GM21576 (cell line): ENCODE data around the gene HELZ.
"Not testable (repeated sequence)": the region's sequence is repeated elsewhere in the genome, so short reads cannot be mapped to it uniquely, and the experiment has no call there.

Experiments
- ATAC-seq: cut with Tn5 transposase; IDR thresholded peaks from one replicate; pipeline ENCODE4 v1.9.1; 2021; ENCODE audit warnings: mild to moderate bottlenecking, moderate library complexity; ENCODE audit not compliant: unreplicated experiment

HELZ gene

DNA sequence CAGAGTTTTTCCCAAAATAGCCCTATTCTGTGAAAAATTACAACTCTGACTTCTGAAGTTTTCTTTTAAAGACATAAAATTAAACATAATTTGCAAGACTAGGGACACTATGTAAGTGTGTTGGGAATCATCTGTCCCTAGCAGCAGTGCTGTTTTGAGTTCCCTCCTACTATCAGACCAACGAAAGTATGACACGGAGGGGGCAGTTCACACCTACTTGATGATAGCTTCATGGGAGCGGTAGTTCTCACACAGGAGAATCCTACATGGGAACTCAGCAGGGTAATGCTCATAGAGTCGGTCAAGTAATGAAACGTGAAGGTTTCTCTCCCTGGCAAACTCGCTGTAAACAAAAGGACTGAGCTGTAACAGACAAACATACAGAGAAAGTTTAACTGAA lies 96.6 kb downstream of the HELZ start:
- no peak for ATAC-seq

DNA sequence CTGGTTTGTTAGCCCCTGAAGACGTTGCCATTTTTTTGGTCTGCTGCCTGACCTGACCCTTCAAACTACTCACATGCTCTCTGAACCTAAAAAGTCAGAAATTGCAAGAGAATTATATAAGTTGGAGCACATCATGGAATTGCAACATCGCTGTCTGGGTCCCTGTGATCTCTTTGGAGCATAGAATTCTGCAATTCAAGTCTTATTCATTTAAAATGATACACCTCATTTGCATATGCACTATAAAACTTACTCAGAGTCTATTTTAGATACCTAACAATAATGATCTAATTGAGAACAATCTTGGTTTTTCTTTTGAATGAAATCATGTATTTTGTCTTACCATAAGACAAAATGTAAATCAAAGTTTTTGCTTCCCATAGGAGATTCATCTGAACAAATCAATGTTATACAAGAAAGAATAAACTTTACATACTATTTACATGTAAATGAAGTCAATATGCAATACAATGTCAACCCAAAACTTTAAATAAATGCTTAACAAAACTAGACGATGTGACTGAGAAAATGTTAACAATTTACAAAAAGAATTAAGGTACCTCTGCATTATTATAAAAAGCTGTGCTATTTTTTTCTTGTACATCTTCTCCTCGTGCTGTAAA lies 99.7 kb downstream of the HELZ start:
- no peak for ATAC-seq

DNA sequence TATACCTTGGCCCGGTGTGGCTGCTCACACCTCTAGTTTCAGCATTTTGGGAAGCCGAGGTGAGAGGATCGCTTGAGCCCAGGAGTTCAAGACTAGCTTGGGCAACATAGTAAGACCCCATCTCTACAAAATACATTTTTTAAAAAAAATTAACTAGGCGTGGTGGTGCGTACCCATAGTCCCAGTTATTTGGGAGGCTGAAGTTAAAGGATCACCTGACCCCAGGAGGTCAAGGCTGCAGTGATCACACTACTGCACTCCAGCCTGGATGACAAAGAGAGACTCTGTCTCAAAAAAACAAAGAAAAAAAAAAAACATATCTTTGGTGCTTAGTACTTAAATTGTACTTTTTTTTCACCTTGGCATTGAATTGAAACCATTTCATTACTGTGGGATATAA lies 101.7 kb downstream of the HELZ start:
- ATAC-seq, result no peak

DNA sequence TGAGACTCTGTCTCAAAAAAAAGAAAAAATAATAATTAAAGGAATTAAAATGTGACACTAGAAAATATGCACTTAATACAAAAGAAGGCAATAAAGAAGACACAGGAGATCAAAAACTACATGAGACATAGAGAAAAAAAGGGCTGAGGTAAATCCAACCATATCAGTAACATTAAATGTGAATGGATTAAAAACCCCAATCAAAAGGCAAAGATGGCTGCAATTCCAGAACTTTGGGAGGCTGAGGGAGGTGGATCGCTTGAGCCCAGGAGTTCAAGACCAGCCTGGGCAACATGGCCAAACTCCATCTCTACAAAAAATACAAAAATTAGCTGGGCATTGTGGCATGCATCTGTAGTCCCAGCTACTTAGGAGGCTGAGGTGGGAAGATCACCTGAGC lies 103.0 kb downstream of the HELZ start:
- ATAC-seq, result not testable (repeated sequence)

DNA sequence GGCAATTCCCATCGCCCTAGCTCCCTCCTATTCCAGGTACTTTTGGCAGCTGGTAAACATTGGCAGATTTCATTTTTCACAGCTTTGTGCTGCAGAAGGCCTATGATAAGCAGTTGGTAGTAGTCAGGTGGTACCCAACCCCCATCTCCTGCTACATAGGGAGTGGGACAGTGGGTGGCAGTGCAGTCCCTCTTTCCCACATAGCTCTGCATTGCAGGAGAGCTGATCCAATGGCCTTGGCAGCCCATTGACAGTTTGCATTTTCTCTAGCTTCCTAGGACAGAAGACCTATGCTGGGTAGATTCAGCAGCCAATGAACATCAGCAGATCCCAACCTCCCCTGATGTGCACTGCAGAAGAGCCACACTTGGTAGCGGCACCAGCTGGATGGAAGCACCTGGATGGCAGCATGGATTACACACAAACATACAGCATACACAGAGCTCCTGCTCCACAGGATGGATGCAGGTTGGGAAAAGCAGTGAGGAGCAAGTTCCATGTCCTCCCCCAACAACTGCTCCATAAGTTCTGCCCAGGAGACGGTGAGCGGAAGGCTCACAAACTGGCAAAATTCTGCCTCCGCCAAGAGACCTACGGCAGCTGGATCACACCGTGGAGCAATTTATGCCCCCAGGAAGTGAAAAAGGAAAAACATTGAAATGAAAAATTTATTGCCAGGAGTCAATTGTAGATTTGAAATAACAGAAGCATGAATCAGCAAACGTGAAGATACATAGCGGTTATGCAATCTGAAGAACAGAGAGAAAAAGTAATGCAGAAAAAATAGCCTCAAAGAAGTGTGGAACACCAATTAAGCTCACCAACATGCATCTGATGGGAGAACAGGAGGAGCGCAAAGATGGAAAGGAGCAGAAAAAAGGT lies 105.0 kb downstream of the HELZ start:
- ATAC-seq, result no peak

DNA sequence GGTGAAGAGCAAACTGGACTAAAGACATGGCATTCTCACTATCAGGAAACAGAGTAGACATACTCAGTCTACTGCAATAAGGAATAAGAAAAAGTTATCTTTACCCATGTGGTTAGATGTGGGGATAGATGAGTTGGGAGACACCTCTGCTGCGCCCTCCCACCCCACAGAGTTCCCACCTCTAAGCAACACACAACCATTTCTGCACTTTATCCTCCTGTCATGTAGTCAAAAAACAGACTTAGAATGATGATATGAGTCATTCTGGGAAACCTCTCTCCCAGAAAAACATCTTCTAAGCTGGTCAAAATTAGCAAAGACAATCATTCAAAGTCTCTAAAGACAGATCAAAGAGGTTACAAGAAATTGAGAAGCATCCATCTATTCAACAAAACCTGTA lies 105.7 kb downstream of the HELZ start:
- no peak for ATAC-seq

DNA sequence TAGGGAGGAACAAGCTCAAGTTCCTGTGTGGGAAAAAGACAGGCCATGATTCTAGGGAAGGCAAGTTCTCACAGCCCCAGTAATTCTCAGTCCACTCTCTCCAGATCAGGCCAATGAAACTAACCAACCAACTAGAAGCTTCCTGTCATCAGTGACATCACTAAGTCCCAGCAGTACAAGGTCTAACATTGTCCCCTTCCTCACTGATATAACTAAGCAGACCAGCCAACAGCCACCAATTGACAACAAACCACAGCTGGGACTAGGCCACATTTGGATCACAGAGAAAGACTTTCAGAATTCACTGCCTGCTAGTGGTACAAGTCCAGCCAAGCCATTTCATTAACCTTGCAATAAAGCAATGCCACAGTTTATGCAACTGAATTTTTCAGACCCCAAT lies 106.6 kb downstream of the HELZ start:
- ATAC-seq, result no peak

DNA sequence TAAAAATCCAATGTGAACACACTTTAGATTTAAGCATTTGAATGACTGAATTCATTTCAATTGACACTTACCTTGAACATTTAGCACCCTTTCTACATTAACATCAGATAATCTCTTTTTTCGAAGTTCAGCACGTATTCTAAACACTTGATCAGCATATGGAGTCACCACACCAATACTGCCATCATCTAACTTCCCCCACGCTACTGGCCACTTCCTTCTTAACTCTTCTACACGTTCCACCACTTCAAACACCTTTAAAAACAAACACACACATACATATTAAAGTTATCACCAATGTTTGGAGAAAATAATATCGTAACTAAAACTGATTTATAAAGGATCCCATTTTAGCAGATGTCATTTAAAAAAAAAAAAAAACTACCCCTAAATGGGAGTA lies 107.1 kb downstream of the HELZ start:
- ATAC-seq, result no peak

DNA sequence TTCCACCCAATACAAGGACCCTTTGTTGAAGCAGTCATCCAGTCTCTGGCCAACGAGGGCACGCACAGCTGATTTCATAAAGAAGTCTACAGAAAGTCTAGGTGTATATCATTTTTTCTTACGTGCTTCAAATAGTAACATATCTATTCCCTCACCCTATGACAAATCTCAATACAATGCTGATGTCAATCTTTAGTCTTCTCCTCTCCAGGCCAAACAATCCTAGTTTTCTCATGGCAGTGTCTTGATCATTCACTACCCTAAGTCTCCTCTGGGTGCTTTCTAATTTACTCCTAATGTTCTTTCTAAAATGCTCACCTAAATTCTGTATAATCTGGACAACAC lies 108.0 kb downstream of the HELZ start:
- no peak for ATAC-seq

DNA sequence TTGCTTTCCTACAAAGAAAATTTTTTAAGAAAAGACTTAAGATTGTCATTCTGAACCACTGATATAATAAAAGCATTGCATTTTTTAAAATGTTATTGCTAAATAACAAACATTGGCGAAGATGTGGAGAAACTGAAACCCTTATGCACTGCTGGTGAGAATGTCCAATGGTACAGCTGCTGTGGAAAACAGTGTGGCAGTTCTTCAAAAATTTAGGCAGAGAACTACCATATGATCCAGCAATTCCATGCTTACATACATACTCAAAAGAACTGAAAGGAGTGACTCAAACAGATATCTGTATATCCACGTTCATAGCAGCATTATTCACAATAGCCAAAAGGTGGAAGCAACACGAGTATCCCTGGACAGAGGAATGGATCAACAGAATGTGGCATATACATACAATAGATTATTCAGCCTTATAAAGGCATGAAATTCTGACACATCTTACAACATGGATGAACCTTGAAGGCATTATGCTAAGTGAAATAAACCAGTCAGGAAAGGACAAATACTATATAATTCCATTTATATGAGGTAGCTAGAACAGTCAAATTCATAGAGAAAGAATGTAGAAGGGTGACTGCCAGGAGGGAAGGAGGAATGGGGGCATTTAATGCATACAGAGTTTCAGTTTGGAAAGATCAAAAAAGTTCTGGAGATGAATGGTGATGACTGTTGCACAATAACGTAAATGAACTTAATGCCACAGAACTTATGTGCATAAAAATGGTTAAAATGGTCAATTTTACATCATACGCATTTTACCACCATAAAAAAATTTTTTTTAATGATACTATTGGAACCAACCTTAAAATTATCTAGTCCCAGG lies 108.6 kb downstream of the HELZ start:
- no peak for ATAC-seq

DNA sequence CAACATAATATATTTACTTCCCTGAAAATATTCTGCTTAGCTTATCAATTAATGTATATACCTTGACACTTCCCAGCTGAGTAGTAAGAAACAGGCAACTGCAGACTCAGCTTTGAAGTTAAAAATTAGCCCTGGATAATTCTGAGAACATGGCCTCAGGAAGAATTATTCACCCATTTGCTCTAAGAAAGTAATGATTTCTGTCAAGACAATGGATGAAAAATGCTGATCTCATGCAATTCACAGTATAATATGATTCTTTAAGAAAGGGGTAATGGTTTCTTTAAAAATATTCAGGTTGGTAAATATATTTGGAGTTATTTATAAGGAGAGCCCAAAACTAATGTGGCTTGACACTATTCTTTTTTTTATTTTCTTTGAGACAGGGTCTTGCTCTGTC lies 111.8 kb downstream of the HELZ start:
- ATAC-seq, result no peak

DNA sequence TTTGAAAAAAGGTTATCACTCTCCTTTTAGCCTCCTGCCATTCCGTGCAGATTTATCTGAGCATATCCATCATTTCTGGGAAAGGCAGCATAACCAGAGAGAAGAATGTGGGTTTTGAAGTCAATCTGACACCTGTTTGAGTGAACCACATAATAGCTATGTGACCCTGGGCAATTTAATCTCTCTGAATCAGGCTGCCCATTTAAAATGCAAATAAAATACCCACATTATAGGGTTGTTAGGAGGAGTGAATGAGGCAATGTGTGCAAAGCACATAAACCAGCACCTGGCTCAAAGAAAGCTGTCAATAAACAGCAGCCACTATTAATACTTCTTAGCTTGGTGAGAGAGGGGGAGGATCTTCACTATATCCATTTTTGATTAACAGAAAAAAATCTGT lies 112.6 kb downstream of the HELZ start:
- ATAC-seq, result no peak

DNA sequence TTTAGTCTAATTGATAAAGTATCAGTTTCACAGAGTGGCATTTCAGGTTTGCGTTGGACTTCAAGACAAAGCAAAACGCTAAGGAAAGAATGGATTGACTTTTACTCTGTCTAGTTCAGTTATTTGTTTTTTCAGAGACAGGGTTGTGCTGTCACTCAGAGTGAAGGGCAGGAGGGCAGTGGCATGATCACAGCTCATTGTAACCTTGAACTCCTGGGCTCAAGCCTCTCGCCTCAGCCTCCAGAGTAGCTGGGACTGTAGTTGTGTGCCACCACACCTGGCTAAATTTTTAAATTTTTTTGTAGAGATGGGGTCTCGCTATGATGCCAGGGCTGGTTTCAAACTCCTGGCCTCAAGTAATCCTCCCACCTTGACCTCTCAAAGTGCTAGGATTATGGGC lies 114.2 kb downstream of the HELZ start:
- no peak for ATAC-seq

DNA sequence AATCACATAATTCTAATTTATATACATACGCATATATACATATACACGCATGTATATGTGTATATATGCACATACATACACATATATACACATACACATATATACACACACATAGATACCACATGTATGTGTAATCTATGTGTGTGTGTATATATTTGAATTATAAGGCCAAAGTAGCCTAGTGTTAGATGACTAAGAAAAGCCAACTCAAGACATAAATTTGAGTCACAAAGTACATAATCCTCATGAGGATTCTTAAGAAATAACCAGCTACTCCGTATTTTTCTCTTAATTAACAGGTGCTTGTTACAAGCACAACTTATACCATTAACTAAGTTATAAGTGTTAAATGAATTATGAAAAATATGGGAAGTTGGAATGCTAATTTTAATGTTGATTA lies 115.7 kb downstream of the HELZ start:
- no peak for ATAC-seq

DNA sequence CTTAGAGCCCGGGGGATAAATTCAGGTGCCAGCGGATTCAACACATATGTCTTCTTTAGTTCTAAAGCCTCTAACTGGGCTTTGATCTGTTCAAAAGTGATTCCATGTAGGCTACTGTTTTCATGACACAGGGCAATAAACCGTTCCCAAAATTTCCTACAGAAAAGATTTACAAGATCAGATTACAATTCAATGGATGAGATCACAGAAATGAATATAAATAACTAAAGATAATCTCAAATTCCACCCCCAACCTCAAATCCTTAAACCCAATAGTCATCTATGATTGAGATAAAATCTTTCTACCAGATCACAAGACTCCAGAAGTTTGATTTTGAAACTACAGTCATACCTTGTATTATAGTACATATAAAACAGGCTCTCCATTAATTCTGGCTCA lies 116.3 kb downstream of the HELZ start:
- ATAC-seq, result no peak

DNA sequence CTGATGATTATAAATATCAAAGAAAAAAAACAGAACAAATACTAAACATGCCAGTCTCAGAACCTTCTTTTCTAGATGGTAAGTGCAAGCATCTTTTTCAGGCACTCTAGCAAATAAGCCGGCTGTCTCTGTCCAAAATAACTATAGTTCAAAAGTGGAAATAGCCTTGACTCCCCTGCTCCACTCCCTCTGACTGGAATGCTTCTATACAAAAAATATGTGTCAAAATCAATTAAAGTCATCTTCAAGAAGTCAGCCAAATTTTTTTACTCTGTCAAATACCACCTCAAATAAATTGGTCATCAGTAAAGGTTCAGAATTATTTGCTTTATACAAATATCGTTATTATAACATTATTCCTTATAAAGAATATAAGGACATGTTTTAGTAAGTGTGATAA lies 117.1 kb downstream of the HELZ start:
- ATAC-seq, result no peak

DNA sequence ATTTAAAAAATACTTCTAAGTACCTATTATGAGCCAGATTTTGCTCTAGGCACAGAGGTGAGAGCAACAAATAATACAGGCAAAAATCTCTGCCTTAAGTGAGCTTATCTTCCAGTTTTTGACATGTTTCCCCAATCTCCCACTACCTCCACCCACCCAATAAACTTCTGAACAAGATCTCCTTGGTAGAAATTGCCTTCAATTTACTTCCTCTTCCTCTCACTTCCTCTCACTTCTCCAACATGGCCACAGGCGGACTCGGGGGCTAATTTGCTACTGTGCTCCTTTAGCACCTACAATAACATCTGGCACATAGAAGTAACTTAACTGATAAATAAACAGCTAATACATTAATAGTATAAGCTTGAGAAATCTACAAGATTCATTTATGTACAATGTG lies 118.0 kb downstream of the HELZ start:
- no peak for ATAC-seq

DNA sequence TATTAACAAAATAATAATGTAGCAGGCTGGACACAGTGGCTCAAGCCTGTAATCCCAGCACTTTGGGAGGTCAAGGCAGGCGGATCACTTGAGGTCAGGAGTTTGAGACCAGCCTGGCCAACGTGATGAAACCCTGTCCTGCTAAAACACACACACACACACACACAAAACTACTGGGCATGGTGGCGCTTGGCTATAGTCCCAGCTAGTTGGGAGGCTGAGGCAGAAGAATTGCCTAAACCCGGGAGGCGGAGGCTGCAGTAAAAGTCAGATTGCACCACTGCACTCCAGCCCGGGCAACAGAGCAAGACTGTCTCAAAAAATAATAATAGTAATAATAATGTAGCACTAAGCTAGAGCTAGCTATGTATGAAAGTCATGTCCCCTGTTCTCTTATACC lies 118.5 kb downstream of the HELZ start:
- not testable (repeated sequence) for ATAC-seq

DNA sequence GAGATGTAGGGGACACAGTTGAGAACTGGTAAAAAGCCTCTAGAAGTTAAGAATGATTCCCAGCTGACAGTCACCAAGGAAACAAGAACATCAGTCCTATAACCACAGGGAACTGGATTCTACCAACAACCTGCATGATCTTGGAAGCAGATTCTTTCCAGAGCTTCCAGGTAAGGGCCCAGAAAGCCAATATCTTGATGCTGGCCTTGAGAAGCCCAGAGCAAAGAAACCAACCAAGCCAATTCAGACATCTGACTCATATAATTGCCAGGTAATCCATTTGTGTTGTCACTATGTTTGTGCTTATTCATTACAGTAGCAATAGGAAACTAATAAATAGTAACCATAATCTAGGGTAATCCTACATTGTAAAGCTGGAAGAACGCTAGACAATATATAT lies 119.1 kb downstream of the HELZ start:
- ATAC-seq, result no peak

DNA sequence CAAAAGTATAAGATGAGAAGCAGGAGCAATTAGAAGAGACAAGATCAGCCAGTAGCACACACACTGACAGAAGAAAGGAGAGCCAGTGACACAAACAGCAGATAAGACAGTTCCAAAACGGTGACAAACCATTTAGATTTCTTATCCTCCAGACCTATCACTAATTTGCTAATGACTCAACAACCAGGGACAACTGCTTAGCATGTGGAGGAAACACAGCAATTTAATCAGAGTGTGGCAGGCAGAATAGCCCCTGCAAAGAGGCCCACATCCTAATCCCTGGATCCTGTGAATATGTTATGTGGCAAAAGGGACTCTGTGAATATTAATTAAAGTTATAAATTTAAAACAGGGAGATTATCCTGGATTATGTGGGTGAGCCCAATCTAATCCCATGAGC lies 119.6 kb downstream of the HELZ start:
- no peak for ATAC-seq

DNA sequence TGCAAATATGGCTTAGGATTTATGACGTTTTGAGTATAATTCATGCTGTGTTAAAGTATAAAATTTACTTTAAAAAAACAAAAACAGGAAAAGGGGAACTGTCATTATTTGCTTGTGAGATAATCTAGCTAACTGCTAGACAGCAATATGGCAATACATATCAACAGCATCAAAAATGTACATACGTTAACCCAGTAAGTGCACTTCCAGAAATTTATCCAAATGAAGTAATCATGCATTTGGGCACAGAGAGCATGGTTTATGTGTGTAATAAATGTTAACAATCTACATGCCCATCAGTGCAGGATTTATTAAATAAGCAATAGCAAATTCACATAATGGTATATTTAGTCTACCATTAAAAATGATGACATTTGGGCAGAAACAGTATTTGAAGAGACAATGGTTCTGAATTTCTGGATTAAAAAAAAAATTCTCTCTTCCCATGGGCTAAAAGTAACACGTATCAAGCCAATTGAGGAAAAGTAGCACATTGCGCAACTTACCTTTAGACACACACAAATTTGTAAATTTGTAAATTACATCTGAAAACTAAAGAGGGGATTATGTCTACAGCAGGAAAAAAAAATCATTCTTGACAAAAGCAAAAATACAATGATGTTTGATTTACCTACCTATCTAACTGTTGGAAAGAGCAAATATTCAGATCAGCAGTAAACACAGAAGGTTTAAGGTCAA lies 120.4 kb downstream of the HELZ start:
- no peak for ATAC-seq
